BJ (cell line): Measurements from ENCODE around the gene ANKRD62. TPM values are rescaled to one million over a fixed set of nuclear protein-coding genes. Genes with fewer than 3 reads are reported as not detected.

Experiments used
- CTCF ChIA-PET: fragments of 350-600 bp; formaldehyde crosslinking; extraction: SDS; loops from one replicate; lab custom pipeline; 2021; ENCODE audit warnings: antibody characterized with exemption, inconsistent platforms; lab: Yijun Ruan, JAX
- POLR2A ChIA-PET: fragments of 300-600 bp; sonication (Branson Sonifier 250); formaldehyde crosslinking; extraction: SDS; loops from one replicate; lab custom pipeline; 2021; ENCODE audit warnings: antibody characterized with exemption; lab: Charles Lee
- DNase-seq: peaks from one replicate; pipeline ENCODE4 v3.0.0-alpha.2; 2011; ENCODE audit warnings: low read depth
- H3K27me3 ChIP-seq: 2 replicates; pipeline ENCODE4 v1.6.0; 2011; ENCODE audit warnings: low read length; ENCODE audit not compliant: control insufficient read depth, insufficient read depth
- H3K36me3 ChIP-seq: 2 replicates; pipeline ENCODE4 v1.5.1; 2011; ENCODE audit warnings: low read length; ENCODE audit not compliant: control insufficient read depth, insufficient read depth
- H3K4me3 ChIP-seq: 2 replicates; pipeline ENCODE4 v1.5.1; 2011; ENCODE audit warnings: low read depth, mild to moderate bottlenecking, control low read depth, low read length
- polyA plus RNA-seq: library from polyadenylated mRNA; depleted of rRNA; stranded (reverse); fragments of >200 nt; gene quantifications from 2 replicates; pipeline ENCODE4 v1.2.3, GENCODE V29; 2011
- TF ChIP-seq, protein P1 (sequence below): IDR thresholded peaks from 2 replicates; pipeline ENCODE4 v1.5.1; 2011; ENCODE audit warnings: low read depth, mild to moderate bottlenecking, control low read depth, inconsistent platforms, low read length, moderate library complexity; ENCODE audit not compliant: insufficient read depth

The ANKRD62 gene
- polyA plus RNA-seq, 1 experiment: not detected

DNA sequence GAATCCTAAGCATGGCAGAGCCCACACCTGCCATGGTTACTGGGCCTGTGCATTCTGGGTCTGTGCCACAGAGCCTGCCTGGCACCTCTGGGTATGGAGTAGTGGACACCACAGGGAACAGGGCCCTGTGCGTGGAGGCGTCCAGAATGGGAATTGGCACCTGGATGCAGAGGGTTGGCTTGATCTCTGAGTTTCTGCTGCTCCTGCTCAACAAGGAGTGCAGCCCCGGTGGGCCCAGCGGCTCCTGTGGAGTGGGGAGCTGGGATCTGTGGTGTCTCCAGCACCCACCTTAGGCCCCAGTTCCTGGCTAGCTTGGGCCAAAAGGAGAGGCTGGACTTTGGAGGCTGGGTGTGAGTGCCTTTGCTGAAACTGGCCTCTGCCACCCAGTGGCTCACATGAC is 7.9 kb upstream of the ANKRD62 start:
- CTCF ChIA-PET: no interaction called here
- POLR2A ChIA-PET: no interaction called here
- Histone ChIP-seq H3K27me3 (no peaks in the 10 kb centered on the region), H3K4me3 (no peak overlapping the region), H3K36me3 (no peaks in the 10 kb centered on the region)
- DNase-seq: no peak
- TF ChIP-seq, protein P1, sequence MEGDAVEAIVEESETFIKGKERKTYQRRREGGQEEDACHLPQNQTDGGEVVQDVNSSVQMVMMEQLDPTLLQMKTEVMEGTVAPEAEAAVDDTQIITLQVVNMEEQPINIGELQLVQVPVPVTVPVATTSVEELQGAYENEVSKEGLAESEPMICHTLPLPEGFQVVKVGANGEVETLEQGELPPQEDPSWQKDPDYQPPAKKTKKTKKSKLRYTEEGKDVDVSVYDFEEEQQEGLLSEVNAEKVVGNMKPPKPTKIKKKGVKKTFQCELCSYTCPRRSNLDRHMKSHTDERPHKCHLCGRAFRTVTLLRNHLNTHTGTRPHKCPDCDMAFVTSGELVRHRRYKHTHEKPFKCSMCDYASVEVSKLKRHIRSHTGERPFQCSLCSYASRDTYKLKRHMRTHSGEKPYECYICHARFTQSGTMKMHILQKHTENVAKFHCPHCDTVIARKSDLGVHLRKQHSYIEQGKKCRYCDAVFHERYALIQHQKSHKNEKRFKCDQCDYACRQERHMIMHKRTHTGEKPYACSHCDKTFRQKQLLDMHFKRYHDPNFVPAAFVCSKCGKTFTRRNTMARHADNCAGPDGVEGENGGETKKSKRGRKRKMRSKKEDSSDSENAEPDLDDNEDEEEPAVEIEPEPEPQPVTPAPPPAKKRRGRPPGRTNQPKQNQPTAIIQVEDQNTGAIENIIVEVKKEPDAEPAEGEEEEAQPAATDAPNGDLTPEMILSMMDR: no peak

DNA sequence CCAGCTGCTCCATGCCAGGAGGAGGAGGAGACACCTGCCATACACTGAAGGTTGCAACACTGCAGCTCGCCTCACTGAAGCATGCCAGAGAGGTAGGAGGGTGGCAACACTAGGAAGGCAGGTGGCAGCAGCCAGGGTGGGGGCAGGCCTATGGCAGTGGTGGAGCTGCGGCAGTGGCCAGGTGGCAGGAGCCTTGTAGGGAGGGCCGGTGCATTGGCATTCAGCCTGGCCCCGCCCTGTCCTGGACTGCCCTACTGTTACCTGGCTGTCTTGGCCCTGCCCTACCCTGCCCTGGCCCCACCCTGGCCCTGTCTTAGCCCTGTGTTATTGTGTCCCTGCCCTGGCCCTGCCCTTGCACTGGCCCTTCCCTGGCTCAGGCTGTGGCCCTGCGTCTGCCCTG is 7.4 kb upstream of the ANKRD62 start:
- Histone ChIP-seq H3K27me3 (no peaks in the 10 kb centered on the region), H3K36me3 (no peaks in the 10 kb centered on the region), H3K4me3 (no peak overlapping the region)
- TF ChIP-seq, protein P1: no peak
- ChIA-PET POLR2A (no interaction called here), CTCF (no interaction called here)
- no peak for DNase-seq

DNA sequence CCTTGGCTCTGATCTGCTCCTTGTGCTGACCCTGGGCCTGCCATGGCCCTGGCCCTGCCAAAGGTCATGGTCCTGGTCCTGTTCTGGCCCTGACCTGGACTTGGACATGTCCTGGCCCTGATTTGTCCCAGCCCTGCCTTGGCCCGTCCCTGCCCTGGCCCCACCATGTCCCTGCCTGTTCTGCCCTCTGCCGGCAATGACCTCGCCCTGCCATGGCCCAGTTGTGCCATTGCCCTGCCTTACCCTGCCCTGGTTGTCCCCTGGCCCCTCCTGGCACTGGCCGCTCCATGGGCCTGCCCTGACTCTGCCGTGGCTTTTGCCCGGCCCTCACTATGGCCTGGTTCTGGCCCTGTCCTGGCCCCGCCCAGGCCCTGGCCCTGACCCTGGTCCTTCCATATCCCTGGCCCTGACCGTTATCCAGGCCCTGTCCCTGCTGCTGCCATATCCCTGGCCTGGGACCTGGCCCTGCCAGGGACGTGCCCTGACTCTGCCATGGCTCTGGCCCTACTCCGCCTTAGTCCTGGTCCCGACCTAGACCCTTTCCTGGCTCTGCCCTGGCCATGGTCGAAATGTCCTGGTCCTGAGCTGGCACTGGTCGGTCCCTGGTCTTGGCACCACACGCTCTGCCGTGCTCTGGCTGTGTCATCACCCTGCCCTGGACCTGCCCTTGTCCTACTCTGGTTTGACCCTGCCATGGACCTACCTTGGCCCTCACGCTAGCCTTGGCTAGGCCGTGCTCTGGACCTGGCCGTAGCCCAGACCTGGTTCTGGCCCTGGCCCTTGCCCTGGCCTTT is 6.8 kb upstream of the ANKRD62 start:
- TF ChIP-seq, protein P1: no peak
- CTCF ChIA-PET: no interaction called here
- no peak for DNase-seq
- Histone ChIP-seq H3K36me3 (no peaks in the 10 kb centered on the region), H3K27me3 (no peaks in the 10 kb centered on the region), H3K4me3 (no peak overlapping the region)
- POLR2A ChIA-PET: no interaction called here

DNA sequence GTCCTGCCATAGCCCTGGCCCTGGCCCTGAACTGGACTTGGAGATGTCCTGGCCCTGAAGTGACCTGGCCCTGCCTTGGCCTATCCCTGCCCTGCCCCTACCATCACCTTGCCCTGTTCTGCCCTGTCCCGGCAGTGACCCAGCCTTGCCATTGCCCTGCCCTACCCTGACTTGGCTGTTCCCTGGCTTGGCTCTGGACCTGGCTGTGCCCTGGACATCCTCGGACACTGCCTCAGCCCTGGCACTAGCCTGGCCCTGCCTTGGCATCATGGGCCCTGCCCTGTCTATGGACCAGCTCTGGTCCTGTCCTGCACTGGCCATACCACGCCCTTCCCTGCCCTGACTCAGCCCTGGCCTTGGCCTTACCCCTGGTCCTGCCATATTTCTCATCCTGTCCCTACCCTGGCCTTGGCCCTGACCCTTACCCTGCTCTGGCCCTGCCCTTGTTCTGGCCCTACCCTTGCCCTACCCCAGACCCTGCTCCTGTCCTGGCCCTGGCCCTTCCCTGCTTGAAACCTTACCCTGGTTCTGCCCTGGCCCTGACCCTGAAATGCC is 6.1 kb upstream of the ANKRD62 start:
- ChIA-PET CTCF (no interaction called here), POLR2A (no interaction called here)
- H3K36me3 ChIP-seq: no peaks in the 10 kb centered on the region
- H3K27me3 ChIP-seq: no peaks in the 10 kb centered on the region
- no peak for DNase-seq
- TF ChIP-seq, protein P1: no peak
- H3K4me3 ChIP-seq: no peak overlapping the region

DNA sequence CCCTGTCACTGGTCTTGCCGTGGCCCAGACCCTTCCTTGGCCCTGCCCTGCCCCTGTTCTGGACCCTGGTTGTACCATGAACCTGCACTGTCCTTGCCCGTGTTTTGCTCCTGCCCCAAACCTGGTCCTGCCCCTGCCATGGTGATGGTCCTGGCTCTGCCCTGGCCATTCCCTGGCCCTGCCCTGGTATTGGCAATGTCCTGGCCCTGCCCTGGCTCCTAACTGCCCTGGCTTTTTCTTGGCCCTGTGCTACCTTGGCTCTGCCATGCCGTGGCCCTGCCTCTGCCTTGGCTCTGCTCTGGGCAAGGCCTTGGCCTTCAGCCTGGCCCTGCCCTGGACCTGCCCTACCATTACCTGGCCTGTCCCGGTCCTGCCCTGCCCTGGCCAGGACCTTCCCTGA is 5.5 kb upstream of the ANKRD62 start:
- Histone ChIP-seq H3K36me3 (no peaks in the 10 kb centered on the region), H3K27me3 (no peaks in the 10 kb centered on the region), H3K4me3 (no peak overlapping the region)
- POLR2A ChIA-PET: no interaction called here
- CTCF ChIA-PET: no interaction called here
- TF ChIP-seq, protein P1: no peak
- no peak for DNase-seq
